Measurements from ENCODE around the gene MRRF.

GRCh38 chr9:122333169-122333808 is 68.6 kb downstream of the MRRF start:
- no peak for TF ChIP-seq CHD1 (IDR thresholded peaks at IDR 0.05; ENCODE audit: low read depth, low read length)
- TF ChIP-seq CTCF (conservative IDR thresholded peaks at IDR 0.05; ENCODE audit: low read depth, low read length) = no peak
- no peak for TF ChIP-seq RAD21 (IDR thresholded peaks at IDR 0.05; ENCODE audit: low read length)
- TF ChIP-seq POLR2A (IDR thresholded peaks at IDR 0.05; ENCODE audit: low read depth, low read length) = no peak

Measured in IMR-90 (cell line).